Mucosa of stomach (tissue), 1 donor: ENCODE results near the gene RBM22.
"Not testable (repeated sequence)": the region's sequence is repeated elsewhere in the genome, so short reads cannot be mapped to it uniquely, and the experiment has no call there.

Experiments used
- H3K27me3 ChIP-seq: one replicate; pipeline ENCODE4 v1.7.0; 2013; ENCODE audit warnings: mild to moderate bottlenecking, low read length; ENCODE audit not compliant: control insufficient read depth, insufficient read depth
- H3K36me3 ChIP-seq: one replicate; pipeline ENCODE4 v1.7.0; 2013; ENCODE audit warnings: low read length; ENCODE audit not compliant: control insufficient read depth, insufficient read depth
- H3K4me1 ChIP-seq: one replicate; pipeline ENCODE4 v1.7.0; 2013; ENCODE audit warnings: mild to moderate bottlenecking, low read length; ENCODE audit not compliant: control insufficient read depth, insufficient read depth
- H3K4me3 ChIP-seq: one replicate; pipeline ENCODE4 v1.7.0; 2013; ENCODE audit warnings: low read length
- H3K9ac ChIP-seq: one replicate; pipeline ENCODE4 v1.7.0; 2013; ENCODE audit warnings: mild to moderate bottlenecking, low read length, moderate library complexity
- H3K9me3 ChIP-seq: one replicate; pipeline ENCODE4 v1.7.0; 2013; ENCODE audit warnings: mild to moderate bottlenecking, low read length, moderate library complexity; ENCODE audit not compliant: control insufficient read depth
- donor health status: Pancreatic carcinoma.

Gene RBM22

GRCh38 chr5:150700594-150701377 is at the start of gene RBM22:
Gene RBM22 (minus strand): TSS chr5:150701062. CDS start chr5:150700985, 77 bp downstream.
- Histone ChIP-seq H3K36me3 (peaks cover 3% of the 10 kb centered on the region), H3K9ac (peak within 1 kb of the TSS; percentile 98), H3K4me1 (peaks cover 6% of the 10 kb centered on the region), H3K4me3 (peak within 1 kb of the TSS; percentile 98), H3K9me3 (no peaks in the 10 kb centered on the region), H3K27me3 (no peaks in the 10 kb centered on the region)

GRCh38 chr5:150750469-150750868 is 49.6 kb upstream of the RBM22 start:
- Histone ChIP-seq H3K4me1 (peaks cover 26% of the 10 kb centered on the region), H3K9me3 (no peaks in the 10 kb centered on the region), H3K36me3 (no peaks in the 10 kb centered on the region), H3K9ac (no peak overlapping the region), H3K4me3 (no peak overlapping the region), H3K27me3 (no peaks in the 10 kb centered on the region)

GRCh38 chr5:150743142-150743488 is 42.3 kb upstream of the RBM22 start:
- not testable (repeated sequence) for H3K9ac ChIP-seq, H3K36me3 ChIP-seq, H3K4me3 ChIP-seq, H3K9me3 ChIP-seq, H3K4me1 ChIP-seq, H3K27me3 ChIP-seq

- H3K9ac ChIP-seq, H3K27me3 ChIP-seq, H3K4me1 ChIP-seq, H3K36me3 ChIP-seq, H3K4me3 ChIP-seq, H3K9me3 ChIP-seq: not testable (repeated sequence)
Measured at GRCh38 chr5:150742455-150743141, 41.7 kb upstream of the RBM22 start.

GRCh38 chr5:150740992-150741391 is 40.1 kb upstream of the RBM22 start:
- Histone ChIP-seq H3K36me3 (no peaks in the 10 kb centered on the region), H3K9ac (no peak overlapping the region), H3K4me1 (no peaks in the 10 kb centered on the region), H3K27me3 (no peaks in the 10 kb centered on the region), H3K4me3 (no peak overlapping the region), H3K9me3 (no peaks in the 10 kb centered on the region)

GRCh38 chr5:150738862-150739261 is 38.0 kb upstream of the RBM22 start:
- no peaks in the 10 kb centered on the region for H3K27me3 ChIP-seq
- H3K9ac ChIP-seq: no peak overlapping the region
- H3K9me3 ChIP-seq: no peaks in the 10 kb centered on the region
- no peak overlapping the region for H3K4me3 ChIP-seq
- peaks cover 9% of the 10 kb centered on the region for H3K4me1 ChIP-seq
- H3K36me3 ChIP-seq: no peaks in the 10 kb centered on the region

GRCh38 chr5:150734579-150735384 is 33.9 kb upstream of the RBM22 start:
- H3K9ac ChIP-seq: no peak overlapping the region
- H3K9me3 ChIP-seq: no peaks in the 10 kb centered on the region
- no peak overlapping the region for H3K4me3 ChIP-seq
- peaks cover 6% of the 10 kb centered on the region for H3K36me3 ChIP-seq
- peaks cover 9% of the 10 kb centered on the region for H3K4me1 ChIP-seq
- H3K27me3 ChIP-seq: no peaks in the 10 kb centered on the region

- H3K36me3 ChIP-seq: peaks cover 6% of the 10 kb centered on the region
- H3K4me3 ChIP-seq: no peak overlapping the region
- H3K9me3 ChIP-seq: no peaks in the 10 kb centered on the region
- H3K27me3 ChIP-seq: no peaks in the 10 kb centered on the region
- peaks cover 9% of the 10 kb centered on the region for H3K4me1 ChIP-seq
- H3K9ac ChIP-seq: no peak overlapping the region
Measured at GRCh38 chr5:150731669-150732242, 30.9 kb upstream of the RBM22 start.

- no peak overlapping the region for H3K4me3 ChIP-seq
- H3K27me3 ChIP-seq: no peaks in the 10 kb centered on the region
- no peaks in the 10 kb centered on the region for H3K9me3 ChIP-seq
- H3K36me3 ChIP-seq: peaks cover 6% of the 10 kb centered on the region
- H3K4me1 ChIP-seq: peaks cover 4% of the 10 kb centered on the region
- no peak overlapping the region for H3K9ac ChIP-seq
Measured at GRCh38 chr5:150729859-150730258, 29.0 kb upstream of the RBM22 start.

- Histone ChIP-seq H3K4me1 (no peaks in the 10 kb centered on the region), H3K27me3 (no peaks in the 10 kb centered on the region), H3K9ac (no peak overlapping the region), H3K36me3 (peaks cover 9% of the 10 kb centered on the region), H3K9me3 (no peaks in the 10 kb centered on the region), H3K4me3 (no peak overlapping the region)
Measured at GRCh38 chr5:150723845-150724244, 23.0 kb upstream of the RBM22 start.

- peaks cover 7% of the 10 kb centered on the region for H3K36me3 ChIP-seq
- H3K9me3 ChIP-seq: no peaks in the 10 kb centered on the region
- H3K27me3 ChIP-seq: no peaks in the 10 kb centered on the region
- H3K4me3 ChIP-seq: no peak overlapping the region
- H3K4me1 ChIP-seq: no peaks in the 10 kb centered on the region
- H3K9ac ChIP-seq: no peak overlapping the region
Measured at GRCh38 chr5:150710165-150710564, 9.3 kb upstream of the RBM22 start.
